VCaP (cell line): Measurements from ENCODE around the gene ASAP3.

Experiments used
- H3K27ac ChIP-seq: fragments of 450-650 bp; 2 replicates; pipeline ENCODE4 v1.5.1; 2017
- TF ChIP-seq, protein P1 (sequence below): fragments of 450-650 bp; conservative IDR thresholded peaks from 2 replicates; pipeline ENCODE4 v1.5.1; 2017; ENCODE audit warnings: mild to moderate bottlenecking, moderate library complexity

ASAP3 gene

DNA sequence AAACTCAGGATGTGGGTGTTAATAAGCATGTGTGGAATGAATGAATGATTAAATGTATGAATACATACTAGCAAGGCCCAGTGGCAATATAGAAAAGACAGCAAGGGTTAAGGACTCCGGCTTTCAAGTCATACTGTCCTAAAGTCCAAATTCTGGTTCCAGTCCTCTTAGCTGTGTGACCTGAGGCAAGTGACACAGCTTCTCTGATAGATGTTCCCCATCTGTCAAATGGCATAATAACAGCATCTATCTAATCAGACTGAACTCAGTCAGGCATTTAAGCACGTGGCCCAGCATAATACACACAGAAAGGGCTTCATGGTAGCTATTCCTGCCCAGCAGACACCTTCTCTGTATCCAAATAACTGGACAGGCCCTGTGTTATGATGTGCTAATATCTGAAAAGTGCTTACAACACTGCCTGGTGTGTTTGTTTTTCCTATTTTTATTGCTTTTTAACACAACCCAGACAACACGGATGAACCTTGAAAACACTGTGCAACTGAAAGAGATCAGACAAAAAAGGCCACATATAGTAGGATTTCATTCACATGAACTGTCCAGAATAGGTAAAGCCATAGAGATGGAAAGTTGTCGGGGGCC is 12.4 kb downstream of the ASAP3 start:
- H3K27ac ChIP-seq = peak overlapping the region; percentile 23
- TF ChIP-seq, protein P1, sequence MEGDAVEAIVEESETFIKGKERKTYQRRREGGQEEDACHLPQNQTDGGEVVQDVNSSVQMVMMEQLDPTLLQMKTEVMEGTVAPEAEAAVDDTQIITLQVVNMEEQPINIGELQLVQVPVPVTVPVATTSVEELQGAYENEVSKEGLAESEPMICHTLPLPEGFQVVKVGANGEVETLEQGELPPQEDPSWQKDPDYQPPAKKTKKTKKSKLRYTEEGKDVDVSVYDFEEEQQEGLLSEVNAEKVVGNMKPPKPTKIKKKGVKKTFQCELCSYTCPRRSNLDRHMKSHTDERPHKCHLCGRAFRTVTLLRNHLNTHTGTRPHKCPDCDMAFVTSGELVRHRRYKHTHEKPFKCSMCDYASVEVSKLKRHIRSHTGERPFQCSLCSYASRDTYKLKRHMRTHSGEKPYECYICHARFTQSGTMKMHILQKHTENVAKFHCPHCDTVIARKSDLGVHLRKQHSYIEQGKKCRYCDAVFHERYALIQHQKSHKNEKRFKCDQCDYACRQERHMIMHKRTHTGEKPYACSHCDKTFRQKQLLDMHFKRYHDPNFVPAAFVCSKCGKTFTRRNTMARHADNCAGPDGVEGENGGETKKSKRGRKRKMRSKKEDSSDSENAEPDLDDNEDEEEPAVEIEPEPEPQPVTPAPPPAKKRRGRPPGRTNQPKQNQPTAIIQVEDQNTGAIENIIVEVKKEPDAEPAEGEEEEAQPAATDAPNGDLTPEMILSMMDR = no peak

DNA sequence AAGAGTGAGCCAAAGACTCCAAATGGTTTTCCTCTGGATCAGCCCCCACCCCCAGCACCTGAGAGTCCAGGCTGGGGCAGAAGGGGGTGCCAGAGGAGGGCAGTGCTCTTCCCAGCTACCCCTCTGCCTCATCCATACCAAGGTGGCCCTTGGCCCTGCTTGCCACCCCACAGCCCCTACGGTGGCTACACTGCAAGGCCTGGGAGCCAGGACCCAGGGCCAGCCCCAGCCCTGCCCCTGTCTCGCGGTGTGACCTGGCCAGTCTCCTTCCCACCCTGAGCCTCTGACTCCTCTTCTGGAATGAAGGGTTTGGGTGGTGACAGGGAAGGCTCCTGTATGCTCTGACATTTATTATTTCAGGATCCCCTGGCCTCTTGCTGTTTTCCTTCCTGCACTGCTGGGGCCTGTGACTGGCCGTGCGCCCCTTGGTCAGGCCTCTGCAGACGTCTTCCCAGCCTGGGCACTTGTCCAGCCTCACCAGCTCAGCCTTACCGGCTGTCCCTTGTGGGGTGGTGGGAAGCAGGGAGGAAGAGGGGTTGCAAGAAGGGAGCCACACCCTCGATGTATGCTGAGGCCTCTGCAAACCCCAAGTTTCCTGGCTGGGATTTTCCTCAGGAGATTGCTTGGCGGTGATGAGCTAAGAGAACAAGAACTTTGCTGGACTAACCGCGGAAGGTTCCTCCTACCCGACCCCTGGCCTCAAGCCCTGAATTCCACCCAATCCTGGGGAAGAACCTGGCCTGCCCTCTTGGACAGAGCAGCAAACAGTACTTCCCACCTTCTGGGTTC is 13.5 kb downstream of the ASAP3 start:
- TF ChIP-seq, protein P1 = no peak
- H3K27ac ChIP-seq = no peak overlapping the region

DNA sequence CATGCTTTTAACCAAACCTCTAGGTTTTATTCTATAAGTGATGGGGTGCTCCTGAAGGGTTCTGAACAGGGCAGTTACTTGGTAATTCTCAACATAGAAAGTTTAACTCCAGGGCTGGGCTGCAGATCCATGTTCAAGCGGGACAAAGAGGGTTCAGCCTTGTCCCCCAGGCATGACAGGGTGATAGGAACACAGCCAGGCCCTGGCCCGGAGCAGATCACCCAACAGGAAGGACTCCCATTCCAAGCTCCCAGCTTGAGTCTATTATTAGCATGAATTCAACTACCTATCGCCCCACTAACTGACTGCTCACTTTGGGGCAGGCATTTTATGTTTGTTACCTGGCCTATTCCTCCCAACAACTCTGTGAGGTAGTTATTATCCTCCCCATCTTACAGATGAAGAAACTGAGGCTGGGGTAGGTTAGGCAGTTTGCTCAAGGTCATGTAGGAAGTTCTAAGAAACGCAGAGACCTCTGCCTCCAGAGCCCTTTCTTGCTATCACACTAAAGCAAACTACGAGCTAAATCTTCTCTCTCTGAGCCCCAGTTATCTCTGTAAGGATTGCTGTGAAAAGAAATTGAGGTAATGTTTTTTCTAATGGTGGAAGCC is 14.5 kb downstream of the ASAP3 start:
- TF ChIP-seq, protein P1 = no peak
- no peak overlapping the region for H3K27ac ChIP-seq

DNA sequence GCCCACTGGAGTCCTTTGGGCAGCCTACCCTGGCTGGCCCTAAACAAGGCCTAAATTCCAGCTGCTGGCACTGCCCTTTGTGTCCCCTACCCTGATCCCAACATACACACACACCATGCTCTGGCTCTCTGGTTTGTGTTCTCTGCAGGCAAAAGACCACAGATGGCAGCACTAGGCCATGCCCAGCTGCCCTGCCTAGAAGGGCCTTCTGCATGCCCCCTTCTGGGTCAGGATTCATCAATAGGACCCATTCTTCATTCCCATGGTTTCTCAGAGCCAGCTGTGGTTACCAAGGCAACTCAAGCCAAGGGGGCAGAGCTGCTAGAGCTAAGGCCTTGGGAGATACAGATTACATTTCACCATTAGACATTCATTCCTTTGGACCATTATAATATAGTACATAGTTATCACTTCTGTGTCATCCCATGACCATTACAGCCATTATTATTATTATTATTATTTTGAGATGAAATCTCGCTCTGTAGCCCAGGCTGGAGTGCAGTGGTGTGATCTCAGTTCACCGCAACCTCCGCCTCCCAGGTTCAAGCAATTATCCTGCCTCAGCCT is 17.5 kb downstream of the ASAP3 start:
- H3K27ac ChIP-seq = no peak overlapping the region
- TF ChIP-seq, protein P1 = no peak

DNA sequence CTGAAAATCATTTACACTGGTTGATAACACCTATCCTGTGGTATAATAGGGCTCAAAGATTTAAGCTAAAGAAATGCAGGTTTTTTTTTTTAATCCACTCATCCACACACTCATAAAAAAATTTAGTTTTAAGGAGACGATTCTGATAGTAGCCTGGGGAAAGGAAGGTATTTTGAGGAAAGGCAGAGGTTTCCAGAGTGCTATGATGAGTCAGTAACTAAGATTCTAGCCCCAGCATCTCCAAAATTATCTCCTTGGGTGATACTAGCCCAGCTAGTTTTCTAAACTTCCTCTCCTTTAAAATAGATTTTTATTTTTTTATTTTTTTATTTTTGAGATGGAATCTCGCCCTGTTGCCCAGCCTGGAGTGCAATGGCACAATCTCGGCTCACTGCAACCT is 20.7 kb downstream of the ASAP3 start:
- no peak overlapping the region for H3K27ac ChIP-seq
- TF ChIP-seq, protein P1 = no peak

DNA sequence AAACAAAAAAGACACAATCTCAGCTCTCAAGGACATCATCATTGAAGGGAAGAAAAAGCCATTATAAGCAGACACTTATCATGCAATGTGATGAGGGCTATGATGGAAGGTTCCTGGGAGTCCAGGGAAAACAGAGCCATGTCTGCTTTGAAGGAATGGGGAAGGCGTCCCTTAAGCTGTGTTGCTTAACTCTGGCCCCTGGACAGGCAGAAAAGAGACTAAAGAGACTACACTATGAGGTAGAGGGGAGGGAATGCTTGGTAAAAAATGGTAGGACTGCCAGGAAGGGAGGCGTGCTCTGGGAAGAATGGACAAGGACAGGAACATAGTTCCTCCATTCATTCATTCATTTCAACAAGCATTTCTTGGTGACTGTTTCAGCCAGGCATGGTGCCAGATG is 21.2 kb downstream of the ASAP3 start:
- TF ChIP-seq, protein P1 = no peak
- H3K27ac ChIP-seq = no peak overlapping the region

DNA sequence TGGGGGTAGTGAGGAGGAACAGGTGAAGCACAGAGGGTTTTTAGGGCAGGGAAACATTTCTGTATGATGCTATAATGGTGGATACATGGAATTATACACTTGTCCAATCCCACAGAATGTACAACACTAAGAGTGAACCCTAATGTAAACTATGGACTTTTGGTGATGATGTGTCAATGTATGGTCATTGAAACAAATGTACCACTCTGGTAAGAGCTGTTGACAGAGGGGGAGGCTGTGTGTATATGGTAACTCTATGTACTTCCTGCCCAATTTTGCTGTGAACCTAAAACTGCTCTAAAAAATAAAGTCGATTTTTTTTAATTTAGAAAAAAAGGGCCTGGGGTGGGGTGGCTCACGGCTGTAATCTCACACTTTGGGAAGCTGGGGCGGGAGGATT is 22.9 kb downstream of the ASAP3 start:
- TF ChIP-seq, protein P1 = no peak
- no peak overlapping the region for H3K27ac ChIP-seq
